ENCODE measurements around the gene KIF14. TPM values are rescaled to one million over a fixed set of nuclear protein-coding genes. Genes with fewer than 3 reads are reported as not detected.
A peak's percentile ranks its signal among the peaks of the same experiment; 100 is the strongest.

KIF14 gene
- total RNA-seq = 1.4 and 2.0 TPM in 2 replicates

GRCh38 chr1:200620273-200621131, at the start of gene KIF14:
Gene KIF14 (minus strand): TSS chr1:200620751. CDS start chr1:200618723, 2,028 bp downstream.
- Histone ChIP-seq H3K4me3 (ENCODE audit: low read depth, low read length) (peak within 1 kb of the TSS; percentile 89), H3K36me3 (ENCODE audit: control insufficient read depth, insufficient read depth, low read length) (no peaks in the 10 kb centered on the region), H3K27me3 (ENCODE audit: control insufficient read depth, insufficient read depth, low read length) (no peaks in the 10 kb centered on the region)
- DNase-seq (ENCODE audit: low read depth) = peak; percentile 42
- no peak for TF ChIP-seq CTCF (IDR thresholded peaks at IDR 0.05; ENCODE audit: insufficient read depth, low read length, poor library complexity, severe bottlenecking)

DNA sequence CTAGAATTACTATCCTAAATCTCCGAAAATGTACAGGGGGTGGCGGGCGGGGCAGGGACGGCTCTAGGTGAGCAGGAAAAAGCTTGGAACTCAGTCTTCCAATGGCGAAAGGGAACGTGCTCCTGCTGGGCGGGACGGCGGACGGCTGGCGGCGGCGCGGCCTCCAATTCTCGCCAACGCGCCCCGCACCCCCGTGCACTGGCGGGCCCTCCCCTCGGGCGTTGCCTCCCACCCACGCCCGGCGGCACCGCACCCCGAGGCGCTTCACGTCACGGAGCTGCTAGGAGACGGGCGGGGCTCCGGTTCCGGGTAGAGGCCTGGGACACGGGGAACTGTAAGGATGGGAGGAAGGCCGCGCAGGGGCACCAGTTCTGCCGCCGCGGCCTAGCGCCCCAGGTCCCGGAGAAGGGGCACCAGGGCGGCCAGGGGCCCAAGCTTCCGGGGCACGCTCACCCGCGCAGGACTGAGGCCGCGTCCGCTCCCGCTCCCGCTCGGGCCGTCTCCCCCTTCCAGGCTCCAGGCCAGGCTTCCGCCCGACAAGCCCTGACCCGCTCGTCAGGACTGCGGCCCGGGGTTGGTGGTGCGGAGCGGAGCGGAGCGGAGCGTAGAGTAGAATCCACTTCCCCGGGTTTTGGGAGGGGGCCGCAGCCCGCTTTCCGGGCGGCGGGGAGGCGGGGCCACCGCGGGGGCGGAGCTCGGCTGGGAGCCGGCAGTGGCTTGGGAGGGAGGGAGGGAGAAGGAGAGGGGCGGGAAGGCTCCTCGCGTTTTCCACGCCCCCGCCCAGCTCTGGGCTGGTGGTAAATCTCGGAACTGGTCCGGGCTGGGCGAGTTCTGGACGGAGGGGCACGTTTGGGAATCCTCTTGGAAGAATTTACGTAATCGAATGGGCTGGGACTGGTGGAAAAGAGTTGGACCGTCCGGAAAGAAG, 49.0 kb upstream of the KIF14 start, which contains the start of gene DDX59:
Gene DDX59, minus strand, starts transcription at position 594 of the 928 bp plus-strand sequence. CDS start 3,167 bp downstream, outside the sequence.
- Histone ChIP-seq H3K4me3 (ENCODE audit: low read depth, low read length) (peak within 1 kb of the TSS; percentile 99), H3K36me3 (ENCODE audit: control insufficient read depth, insufficient read depth, low read length) (no peaks in the 10 kb centered on the region), H3K27me3 (ENCODE audit: control insufficient read depth, insufficient read depth, low read length) (no peaks in the 10 kb centered on the region)
- DNase-seq (ENCODE audit: low read depth) = peak; percentile 70
- TF ChIP-seq CTCF (IDR thresholded peaks at IDR 0.05; ENCODE audit: insufficient read depth, low read length, poor library complexity, severe bottlenecking) = no peak

GRCh38 chr1:200668514-200669313, 48.2 kb upstream of the KIF14 start:
- Histone ChIP-seq H3K36me3 (ENCODE audit: control insufficient read depth, insufficient read depth, low read length) (no peaks in the 10 kb centered on the region), H3K27me3 (ENCODE audit: control insufficient read depth, insufficient read depth, low read length) (no peaks in the 10 kb centered on the region), H3K4me3 (ENCODE audit: low read depth, low read length) (peak overlapping the region; percentile 99)
- no peak for DNase-seq (ENCODE audit: low read depth)
- no peak for TF ChIP-seq CTCF (IDR thresholded peaks at IDR 0.05; ENCODE audit: insufficient read depth, low read length, poor library complexity, severe bottlenecking)

DNA sequence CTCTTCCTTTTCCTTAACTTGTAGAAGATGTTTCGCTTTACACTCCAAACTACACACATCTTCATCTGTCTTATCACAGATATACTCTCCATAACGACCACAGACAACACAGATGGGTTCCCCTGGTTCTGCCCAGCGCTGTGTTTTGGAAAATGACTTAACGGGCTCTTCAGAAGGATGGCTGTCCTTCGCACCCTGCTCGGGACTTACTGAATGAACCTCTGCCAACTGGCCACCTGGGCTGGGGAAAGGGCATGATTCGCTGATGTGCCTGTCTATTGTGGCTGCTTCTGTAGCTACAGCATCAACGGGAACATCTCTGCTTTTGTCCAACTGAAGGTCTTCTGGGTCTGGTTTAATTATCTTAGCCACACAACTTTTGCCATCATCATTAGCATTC, 45.8 kb upstream of the KIF14 start:
- H3K27me3 ChIP-seq (ENCODE audit: control insufficient read depth, insufficient read depth, low read length) = no peaks in the 10 kb centered on the region
- TF ChIP-seq CTCF (IDR thresholded peaks at IDR 0.05; ENCODE audit: insufficient read depth, low read length, poor library complexity, severe bottlenecking) = no peak
- H3K36me3 ChIP-seq (ENCODE audit: control insufficient read depth, insufficient read depth, low read length) = no peaks in the 10 kb centered on the region
- DNase-seq (ENCODE audit: low read depth) = no peak
- no peak overlapping the region for H3K4me3 ChIP-seq (ENCODE audit: low read depth, low read length)

DNA sequence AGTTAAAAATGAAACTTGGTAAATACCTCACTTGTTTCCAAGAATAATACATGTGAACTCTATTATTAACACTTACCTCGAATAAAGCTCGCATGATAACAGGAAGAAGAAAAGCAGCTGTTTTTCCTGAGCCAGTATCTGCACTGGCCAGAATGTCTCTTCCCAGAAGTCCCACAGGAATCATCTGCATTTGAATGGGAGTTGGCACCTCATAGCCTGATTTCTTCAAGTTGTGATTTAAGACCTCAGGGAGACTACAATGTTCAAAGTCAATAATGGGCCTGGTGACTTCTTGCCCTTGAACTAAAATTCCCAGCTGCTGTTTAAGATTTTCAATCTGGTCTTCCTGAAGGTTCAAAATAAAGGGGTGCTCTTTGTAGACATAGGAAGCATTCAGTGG, 45.3 kb upstream of the KIF14 start:
- Histone ChIP-seq H3K4me3 (ENCODE audit: low read depth, low read length) (no peak overlapping the region), H3K27me3 (ENCODE audit: control insufficient read depth, insufficient read depth, low read length) (no peaks in the 10 kb centered on the region), H3K36me3 (ENCODE audit: control insufficient read depth, insufficient read depth, low read length) (no peaks in the 10 kb centered on the region)
- no peak for TF ChIP-seq CTCF (IDR thresholded peaks at IDR 0.05; ENCODE audit: insufficient read depth, low read length, poor library complexity, severe bottlenecking)
- no peak for DNase-seq (ENCODE audit: low read depth)
